CD4-positive, alpha-beta T cell treated with Interleukin-1 beta for 1 hour (primary cell): ENCODE data around the gene RAB10.
A peak's percentile ranks its signal among the peaks of the same experiment; 100 is the strongest.
"Not testable (repeated sequence)": the region's sequence is repeated elsewhere in the genome, so short reads cannot be mapped to it uniquely, and the experiment has no call there.

ENCODE experiments used
- DNase-seq, 2 donors: peaks; one replicate each; pipeline ENCODE4 v3.0.0-alpha.2; 2020 to 2022

The RAB10 gene

DNA sequence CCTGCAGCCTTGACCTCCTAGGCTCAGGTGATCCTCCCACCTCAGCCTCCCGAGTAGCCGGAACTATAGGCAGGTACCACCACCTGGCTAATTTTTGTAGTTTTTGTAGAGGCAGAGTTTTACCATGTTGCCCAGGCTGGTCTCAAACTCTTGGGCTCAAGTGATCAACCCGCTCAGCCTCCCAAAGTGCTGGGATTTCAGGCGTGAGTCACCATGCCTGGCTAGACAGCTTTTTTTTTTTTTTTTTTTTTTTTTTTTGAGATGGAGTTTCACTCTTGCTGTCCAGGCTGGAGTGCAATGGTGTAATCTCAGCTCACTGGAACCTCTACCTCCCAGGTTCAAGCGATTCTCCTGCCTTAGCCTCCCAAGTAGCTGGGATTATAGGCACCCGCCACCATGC lies 132.7 kb downstream of the RAB10 start:
- not testable (repeated sequence) for DNase-seq

DNA sequence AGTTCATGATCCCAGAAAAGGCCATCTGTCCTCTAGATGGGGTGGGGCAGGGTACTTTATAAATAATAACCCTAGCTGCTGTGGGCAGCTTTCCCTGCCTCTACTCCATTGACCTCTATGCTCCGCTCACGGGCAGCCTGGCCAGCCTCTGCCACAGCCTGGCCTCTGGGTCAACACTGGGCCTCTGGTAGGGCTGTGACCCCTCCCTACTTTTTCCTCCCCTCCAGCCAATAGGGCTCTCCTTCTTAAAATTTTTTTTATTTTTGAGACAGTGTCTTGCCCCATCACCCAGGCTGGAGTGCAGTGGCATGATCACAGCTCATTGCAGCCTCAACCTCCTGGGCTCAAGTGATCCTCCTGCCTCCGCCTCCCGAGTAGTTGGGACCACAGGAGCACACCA lies 134.9 kb downstream of the RAB10 start:
- DNase-seq: no peak

DNA sequence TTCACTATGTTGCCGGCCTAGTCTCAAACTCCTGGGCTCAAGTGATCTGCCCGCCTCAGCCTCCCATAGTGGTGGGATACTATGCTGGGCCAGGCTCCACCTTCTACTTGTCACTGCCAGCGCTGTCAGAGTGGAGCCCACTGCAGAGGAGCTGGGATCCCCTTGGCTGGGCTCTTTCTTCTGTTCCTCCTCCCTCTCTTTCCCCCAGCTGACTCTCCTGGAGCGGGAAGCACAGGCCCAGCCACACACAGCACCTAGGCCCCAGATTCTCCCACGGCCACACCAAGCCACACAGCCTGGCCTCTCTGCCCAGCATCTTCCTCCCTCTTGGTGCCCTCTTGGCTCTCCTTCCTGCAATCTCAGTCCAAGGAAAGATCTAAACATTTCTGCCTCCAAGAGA lies 135.3 kb downstream of the RAB10 start:
- no peak for DNase-seq

DNA sequence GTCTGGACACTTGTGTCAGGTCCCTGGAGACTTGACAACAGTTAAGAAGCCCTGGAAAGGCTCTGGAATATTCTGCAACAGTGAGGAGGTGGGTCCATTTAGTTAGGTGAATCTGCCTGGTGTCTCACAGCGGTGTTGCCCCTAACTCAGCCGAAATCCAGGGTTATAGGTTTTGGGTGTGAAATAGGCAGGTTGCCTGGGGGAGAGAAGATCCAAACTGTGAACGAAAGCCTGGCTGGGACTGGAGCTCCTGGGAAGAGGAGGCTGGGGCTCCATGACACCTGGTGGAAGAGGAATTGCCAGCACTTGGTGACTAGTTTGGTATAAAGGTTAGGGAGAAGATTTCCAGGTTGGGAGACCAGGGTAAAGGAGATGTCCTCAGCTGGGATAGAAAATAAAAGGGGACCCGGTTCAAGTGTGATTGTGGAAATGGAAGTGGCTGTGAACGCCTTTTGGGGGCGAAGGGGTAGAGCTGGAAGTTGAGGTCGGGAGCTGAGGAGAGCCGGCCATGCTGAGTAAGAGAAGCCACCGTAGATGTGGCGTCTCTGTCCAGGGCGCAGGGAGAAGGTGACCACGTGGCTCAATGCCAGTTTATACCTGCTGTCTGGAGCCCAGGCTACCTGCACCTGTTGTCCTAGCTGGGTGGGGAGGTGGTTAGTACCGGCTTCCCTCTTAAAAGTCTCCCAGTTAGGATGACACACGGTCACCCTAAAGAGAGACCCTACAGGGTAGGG lies 136.0 kb downstream of the RAB10 start:
- DNase-seq: no peak

DNA sequence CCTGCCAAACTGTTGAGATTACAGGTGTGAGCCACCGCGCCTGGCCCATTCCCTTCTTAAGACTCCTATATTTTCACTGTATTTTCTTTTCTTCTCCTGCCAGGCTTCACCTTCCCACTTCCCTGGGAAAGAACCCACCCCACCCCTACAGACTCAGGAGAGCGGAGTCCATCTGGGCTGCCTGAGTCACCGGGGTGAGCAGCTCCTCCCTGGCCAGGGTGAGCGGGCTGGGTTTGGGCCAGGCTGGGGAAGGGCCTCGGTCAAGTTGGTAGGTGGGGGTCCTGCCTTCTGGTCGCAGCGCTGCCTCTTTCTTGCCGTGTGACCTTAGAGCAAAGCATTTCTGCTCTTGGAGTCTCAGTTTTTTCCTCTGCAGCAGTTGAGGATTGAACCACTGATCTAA lies 136.9 kb downstream of the RAB10 start:
- no peak for DNase-seq

DNA sequence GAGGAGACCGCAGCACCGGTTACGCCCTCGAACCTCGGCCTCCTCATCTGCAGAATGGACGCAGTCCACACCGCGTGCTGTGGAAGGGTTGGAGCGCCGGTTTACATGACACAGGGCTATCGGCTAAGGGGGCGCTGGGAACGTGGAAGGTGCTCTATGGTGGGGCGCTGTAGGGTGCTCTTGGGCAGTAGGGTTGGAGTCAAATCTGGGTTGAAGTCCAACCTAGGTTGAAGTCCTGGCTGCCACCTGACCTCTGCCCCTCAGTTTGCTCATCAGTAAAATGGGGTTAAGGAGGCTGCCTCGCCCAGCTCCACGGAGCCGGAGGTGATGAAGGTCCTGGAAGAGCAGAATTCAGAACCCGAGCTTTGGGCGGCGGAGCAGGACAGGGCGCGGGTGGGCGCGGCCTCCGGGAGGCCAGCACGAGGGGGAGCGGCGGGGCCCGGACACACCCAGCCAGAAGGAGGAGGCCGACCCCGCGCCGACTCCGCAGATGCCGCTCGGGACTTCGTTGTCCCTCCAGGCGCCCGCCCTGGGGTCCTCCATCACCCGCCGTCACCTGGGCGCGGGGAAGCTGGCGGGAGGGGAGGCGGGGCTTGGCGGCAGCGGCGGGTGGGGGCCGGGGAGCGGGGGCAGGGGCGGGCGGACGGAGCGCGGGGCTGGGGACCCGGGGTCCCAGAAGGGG lies 138.4 kb downstream of the RAB10 start:
- DNase-seq: no peak

DNA sequence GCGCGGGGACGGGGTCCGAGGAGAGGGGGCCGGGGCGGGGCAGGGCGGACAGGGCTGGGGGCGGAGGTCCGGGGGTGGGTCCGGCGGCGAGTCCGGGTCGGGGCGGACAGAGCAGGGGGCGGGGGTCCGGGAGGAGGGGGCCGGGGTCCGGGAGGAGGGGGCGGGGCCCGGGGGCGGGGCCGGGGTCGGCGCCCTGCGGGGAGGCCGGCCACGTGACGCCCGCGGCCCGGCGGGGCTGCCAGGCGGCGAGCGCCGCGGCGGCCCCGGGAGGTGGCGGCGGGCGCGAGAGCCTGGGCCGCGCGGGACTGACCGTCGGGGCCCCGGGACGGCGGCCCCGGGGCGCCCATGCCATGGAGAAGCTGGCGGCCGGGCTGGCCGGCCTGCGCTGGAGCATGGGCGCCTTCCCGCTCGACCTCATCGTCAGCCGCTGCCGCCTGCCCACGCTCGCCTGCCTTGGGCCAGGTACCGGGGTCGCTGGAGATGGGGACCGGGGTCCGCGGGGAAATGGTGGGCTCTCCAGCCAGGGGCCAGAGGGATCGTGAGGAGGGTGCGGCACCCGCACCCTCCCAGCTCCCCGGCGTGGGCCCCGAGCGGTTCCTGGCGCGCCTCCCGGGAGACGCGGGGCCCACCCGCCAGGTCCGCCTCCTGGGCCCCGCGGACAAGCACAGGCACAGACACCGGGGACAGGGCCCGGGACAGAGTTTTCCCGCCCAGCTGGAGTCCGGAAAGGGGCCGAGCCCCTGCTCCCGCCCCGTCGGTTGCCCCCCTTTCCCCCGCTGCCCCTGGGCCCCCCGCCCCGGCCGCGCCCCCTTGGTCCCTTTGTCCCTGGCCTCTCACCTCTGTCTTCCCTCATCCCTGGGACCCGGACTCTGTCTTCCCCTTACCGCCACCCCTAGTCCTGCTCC lies 139.2 kb downstream of the RAB10 start, which contains the start of gene GAREM2:
Gene GAREM2 (plus strand): TSS at position 218 of the 905 bp plus-strand sequence. CDS start 133 bp downstream, at position 351.
- no peak for DNase-seq

DNA sequence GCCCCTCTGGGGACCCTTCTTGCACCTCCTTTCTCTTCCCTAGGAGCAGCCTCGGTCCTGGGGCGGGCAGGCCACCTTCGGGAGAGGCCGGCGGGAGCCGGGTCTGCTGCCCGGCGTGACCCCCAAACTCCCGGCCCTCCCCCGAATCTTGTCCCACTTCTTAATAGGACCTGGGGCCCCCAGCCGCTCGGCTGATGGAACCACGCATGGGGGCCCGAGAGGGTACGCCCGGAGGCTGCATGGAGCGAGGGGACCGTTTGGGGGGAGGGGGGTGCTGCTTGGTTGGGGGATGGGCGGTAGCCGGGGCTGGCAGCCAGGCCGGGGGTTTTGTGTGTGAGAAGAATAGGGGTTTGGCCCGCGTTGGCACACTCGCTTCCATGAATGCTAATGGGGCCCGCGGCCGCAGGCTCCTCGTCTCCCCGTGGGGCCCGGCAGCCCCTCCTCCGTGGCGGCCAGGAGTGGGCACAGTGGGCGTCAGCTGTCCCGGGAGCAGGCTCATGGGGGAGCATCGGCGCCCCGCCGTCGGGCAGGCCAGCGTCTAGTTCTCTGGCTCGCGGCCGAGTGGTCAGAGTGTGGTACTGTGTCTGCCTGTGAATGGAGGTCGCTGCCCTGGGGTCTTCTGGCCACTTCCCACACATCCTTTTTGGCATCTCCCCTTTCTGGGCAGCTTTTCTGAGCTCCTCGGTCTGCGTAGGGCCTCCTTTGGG lies 140.0 kb downstream of the RAB10 start:
- no peak for DNase-seq

DNA sequence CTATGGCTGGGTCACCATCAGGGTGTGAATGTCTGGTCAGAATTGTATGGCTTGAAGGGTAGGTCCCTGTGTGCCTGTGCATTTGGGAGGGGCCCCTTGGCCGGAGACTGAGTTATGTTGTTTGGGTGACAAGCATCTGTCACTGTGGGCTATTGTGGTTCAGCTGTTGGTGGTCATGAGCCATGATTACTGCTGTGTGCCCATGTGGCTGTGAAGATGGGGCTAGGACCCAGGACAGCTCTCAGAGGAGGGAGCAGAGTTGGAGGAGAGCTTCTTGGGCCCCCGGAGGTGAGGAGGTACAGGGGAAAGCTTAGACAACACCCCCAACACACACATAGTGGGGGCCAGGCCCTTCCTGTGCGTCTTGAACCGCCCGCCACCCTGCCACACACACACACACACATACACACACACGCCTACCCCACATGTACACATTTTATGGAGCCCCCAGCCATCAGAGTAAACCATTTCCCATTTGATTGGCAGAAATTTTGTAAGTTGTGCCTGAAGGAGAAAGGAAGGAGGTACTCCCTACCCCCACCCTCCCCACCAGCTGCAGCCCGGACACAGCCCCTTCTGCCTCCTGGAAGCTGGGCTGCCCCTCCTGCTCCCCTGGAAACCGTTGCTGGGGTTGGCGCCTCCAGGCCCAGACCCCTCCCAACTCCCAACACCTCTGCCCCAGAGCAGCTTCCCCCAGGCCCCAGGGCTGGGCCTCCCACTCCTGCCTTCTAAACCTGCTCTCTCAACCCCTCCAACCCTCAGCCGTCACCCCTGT lies 141.0 kb downstream of the RAB10 start:
- DNase-seq: no peak

DNA sequence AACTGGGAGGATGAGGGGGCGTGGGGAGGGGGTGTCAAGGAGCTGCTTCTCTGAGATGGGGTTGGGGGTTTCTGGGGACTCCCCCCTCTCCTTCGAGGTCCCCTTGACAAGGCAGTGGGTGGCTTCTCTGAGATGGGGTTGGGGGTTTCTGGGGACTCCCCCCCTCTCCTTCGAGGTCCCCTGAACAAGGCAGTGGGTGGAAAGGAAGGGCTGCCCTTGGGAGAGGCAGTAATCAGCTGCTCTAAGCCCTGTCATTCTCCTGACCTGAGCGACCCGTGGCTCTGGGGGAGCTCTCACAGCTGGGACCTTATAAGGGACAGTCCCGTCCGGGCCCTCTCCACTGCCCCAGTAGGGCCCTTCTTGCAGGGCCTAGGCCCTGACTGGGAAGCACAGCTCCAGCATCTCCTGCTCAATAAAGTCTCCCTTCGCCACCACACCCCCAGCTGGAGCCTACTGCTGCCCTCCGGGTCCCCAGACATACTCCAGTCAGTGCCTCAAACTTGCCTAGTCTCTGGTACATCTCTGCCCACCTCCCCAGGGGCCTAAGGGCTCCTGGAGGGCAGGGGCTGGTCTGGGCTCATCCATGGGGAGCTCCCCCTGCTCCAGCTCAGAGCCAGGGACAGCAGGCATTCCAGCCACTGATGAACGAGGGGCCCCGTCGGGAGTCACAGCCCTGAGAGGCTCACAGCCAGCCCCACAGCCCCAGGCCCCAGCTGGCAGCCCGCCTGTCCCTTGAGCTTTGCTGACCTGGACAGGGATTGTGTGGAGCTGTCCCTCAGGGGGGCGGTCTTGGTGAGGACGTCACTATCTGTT lies 141.8 kb downstream of the RAB10 start:
- no peak for DNase-seq

DNA sequence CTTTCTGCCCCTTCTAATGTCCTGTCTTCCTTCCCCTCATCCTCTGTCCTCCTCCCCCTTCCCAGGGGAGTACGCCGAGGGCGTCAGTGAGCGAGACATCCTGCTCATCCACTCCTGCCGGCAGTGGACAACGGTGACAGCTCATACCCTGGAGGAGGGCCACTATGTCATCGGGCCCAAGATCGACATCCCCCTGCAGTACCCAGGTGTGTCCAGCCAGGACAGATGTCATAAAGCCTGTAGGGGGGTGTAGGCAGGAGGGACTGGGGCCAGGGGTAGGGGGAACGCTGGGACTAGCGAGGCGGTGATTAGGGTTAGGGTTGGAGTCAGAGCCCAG lies 142.4 kb downstream of the RAB10 start:
- no peak for DNase-seq

DNA sequence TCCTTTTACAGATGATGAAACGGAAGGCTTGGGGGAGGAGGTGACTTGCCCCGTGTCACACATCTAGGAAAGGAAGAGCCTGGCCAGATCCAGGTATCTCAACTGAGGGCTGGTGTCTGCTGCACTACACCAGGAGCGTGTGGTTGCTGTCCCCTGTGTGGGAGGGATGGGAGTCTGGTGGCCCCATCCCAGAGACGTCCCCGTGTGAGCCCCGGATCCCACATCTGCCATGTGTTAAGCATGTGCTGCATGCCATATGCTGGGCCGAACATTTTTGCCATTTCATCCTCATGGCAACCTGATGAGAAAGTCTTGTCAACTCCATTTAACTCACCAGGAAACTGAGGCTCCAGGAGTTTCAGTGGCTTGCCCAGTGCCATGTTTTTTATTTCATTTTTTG lies 143.2 kb downstream of the RAB10 start:
- DNase-seq: no peak

DNA sequence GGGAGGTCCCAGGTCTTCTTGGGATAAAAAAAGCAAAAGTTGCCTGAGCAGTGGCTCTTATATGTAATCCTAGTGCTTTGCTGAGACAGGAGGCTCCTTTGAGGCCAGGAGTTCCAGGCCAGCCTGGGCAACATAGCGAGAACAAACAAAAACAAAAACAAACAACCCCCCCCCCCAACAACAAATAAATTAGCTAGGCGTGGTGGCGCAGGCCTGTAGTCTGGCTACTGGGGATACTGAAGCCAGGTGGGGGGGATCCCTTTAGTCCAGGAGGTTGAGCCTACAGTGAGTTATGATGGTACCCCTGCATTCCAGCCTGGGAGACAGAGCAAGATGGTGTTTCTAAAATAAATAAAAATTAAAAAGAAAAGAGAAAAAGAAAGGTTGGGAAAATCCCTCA lies 144.4 kb downstream of the RAB10 start:
- DNase-seq: no peak

DNA sequence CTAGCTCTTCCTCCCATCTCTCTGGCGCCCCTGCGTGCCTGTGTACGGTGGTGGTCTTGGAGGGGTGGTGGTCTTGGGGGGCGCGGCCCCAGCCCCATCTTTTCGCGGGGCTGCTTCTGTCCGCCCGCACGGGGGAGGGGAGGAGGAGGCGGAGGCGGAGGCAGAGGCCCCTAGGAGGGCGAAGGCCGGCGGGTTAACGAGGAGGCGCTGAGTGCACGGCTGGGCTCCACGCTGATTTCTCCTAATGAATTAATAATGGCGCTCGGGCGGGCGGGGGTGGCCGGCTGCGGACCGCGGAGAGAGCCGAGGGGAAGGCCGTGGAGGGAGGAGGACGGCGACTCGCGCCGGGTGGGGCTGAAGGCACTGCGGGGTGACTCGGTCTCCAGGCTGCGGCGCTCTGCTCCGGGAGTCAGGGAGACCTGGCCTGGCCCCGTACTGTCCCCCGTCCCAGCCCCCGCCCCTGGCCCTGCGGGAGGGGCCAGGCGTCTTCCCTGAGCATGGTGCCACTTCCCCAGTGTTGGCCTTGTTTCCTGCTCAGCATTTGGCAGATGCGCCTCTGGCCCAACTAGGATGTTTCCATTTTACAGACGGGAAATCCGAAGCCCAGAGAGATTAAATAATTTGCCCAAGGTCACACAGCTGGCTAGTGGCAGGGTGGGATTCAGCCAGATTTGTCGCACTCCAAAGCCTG lies 145.0 kb downstream of the RAB10 start:
- DNase-seq: no peak

DNA sequence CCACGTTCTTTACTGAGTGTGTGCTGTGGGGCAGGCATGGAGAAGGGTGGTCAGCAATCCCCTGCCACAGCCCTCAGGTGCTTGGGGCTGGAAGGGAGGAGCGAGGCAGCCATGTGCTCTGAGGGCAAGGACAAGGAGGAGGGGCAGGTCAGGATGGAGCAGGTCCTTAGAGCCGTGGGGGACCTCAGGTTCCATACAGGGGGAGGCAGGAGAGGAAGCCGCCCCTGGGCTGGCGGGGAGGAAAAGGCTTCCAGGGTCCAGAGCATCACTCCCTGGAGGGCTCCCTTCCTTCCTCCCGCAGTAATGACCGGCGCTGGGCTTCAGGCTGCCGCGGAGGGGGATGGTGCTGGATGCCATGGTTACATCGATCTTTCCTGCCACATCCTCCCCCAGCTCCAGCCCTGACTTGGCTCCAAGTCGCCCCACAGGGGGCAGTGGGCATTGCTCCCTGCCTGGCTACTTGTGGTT lies 145.6 kb downstream of the RAB10 start:
- DNase-seq: no peak

DNA sequence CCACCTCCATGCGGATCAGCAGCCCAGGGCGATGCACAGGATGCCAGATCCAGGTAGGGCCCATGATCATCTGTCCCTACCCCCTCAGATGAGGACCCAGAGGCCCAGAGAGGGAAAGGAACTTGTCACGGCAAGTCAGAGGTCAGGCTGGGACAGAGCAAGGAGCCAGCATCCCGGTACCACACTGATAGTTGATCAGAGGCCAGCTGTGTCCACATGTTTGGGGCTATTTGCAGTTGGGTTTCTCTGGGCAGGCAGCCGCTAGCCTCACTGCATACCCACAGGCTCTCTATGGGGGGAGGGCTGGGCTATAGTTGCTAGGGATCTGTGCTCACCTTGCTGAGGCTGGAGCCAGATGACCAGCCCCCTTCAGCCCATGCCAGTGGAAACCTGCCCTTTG lies 148.6 kb downstream of the RAB10 start:
- DNase-seq: no peak

DNA sequence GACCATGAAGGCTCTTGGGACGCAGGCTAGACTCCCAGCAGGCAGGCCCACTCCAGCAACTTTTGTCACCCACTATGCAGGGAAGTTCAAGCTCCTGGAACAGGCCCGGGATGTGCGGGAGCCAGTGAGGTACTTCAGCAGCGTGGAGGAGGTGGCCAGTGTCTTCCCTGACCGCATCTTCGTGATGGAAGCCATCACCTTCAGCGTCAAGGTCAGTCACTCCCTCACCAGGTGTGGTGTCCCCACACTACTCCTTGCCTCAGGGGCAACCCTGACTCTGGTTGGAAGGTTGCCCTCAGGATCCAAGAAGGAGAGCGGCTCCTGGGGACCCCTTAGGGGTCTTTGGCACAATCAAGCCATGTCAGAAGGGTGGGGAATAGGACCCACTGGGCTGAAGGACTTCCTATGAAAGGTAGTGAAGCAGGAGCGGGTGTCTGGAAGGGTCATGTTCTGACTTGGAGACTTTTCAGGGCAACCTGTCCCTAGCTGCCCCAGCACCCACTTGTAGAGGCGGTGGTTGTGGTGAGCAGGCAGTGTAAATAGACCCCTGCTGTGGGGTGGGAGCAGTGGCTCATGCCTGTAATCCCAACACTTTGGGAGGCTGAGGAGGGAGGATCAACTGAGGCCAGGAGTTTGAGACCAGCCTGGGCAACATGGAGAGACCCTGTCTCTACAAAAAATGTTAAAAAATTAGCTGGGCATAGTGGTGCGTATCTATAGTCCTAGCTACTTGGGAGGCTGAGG lies 149.2 kb downstream of the RAB10 start:
- DNase-seq: no peak

DNA sequence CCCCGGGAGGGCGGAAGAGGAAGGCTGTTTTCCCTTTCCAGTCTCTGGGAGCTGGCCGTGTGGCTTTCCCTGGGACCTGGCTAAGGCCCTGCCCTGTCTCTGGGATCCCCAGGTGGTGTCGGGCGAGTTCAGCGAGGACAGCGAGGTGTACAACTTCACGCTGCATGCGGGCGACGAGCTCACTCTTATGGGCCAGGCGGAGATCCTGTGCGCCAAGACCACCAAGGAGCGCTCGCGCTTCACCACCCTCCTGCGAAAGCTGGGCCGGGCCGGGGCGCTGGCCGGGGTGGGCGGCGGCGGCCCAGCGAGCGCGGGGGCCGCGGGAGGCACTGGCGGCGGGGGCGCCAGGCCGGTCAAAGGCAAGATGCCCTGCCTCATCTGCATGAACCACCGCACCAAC lies 150.2 kb downstream of the RAB10 start:
- no peak for DNase-seq

DNA sequence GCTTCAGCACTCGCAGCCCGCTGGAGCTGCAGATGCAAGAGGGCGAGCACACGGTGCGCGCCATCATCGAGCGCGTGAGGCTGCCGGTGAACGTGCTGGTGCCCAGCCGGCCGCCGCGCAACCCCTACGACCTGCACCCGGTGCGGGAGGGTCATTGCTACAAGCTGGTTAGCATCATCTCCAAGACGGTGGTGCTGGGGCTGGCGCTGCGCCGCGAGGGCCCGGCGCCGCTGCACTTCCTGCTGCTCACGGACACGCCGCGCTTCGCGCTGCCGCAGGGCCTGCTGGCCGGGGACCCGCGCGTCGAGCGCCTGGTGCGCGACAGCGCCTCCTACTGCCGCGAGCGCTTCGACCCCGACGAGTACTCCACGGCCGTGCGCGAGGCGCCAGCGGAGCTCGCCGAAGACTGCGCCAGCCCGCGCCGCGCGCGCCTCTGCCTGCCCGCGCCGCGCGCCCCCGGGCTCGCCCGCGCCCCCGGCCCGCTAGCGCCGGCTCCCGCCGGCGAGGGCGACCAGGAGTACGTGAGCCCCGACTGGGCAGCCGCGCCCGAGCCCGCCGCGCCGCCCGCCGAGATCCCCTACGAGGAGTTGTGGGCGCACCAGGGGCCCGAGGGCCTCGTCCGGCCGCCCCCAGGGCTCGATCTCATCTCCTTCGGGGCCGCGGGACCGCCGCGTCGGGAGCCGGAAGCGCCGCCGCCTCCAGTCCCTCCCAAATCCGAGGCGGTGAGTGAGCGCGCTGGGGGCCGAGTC lies 150.8 kb downstream of the RAB10 start:
- DNase-seq: peak; percentile 90
